ENCODE measurements around the gene COX5A. TPM values are rescaled to one million over a fixed set of nuclear protein-coding genes. Genes with fewer than 3 reads are reported as not detected.

The COX5A gene
- total and polyA plus RNA-seq, 2 of the 13 experiments (the other 11 are each of a cell fraction or from before 2014, with no cell fraction given), result 158 to 218 TPM

DNA sequence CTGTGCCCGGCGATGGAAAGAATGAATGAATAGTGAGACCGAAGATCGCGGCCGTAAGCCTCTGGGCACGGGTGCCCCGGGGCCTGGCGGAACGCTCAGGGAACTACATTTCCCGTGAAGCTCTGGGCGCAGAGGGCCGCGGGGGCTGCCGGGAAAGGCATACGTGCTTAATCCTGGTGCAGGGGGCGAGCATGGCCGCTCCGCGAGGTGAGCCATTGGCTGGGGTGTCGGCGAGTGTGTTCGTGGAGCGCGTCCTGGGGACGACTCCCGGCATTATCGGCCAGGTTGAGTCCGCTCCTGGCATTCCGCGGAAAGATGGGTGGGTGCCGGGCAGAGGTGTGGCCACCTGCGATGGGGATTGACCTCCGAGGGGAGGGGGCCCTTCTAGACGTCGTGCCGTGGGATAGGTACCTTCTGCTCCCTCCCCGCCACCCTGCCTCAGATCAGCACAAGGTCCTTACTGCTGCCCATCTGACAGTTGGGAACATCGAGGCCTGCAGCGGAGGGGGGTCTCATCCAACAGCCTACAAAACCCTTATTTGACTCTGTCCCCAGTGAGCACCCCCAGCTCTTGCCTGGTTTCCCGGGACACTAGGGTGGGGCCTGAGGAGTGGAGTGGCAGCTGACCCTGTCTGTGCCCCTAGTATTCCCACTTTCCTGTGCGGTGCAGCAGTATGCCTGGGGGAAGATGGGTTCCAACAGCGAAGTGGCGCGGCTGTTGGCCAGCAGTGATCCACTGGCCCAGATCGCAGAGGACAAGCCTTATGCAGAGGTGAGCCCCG lies 47.8 kb downstream of the COX5A start, which contains the start of gene MPI (continued):
- 0 out of 2 replicates have a peak, but pooled peaks have one; percentile 95 for TF ChIP-seq ZNF597 (CRISPR knock-in tag; IDR thresholded peaks at IDR 0.05)
- TF ChIP-seq RXRA (CRISPR knock-in tag; IDR thresholded peaks at IDR 0.05), result peak; percentile 56
- 0 out of 2 replicates have a peak, but pooled peaks have one; percentile 9 for TF ChIP-seq ZBTB33 (CRISPR knock-in tag; IDR thresholded peaks at IDR 0.05)
- peak; percentile 94 for TF ChIP-seq ZNF670 (CRISPR knock-in tag; IDR thresholded peaks at IDR 0.05; ENCODE audit: borderline replicate concordance)
- TF ChIP-seq, protein P1, sequence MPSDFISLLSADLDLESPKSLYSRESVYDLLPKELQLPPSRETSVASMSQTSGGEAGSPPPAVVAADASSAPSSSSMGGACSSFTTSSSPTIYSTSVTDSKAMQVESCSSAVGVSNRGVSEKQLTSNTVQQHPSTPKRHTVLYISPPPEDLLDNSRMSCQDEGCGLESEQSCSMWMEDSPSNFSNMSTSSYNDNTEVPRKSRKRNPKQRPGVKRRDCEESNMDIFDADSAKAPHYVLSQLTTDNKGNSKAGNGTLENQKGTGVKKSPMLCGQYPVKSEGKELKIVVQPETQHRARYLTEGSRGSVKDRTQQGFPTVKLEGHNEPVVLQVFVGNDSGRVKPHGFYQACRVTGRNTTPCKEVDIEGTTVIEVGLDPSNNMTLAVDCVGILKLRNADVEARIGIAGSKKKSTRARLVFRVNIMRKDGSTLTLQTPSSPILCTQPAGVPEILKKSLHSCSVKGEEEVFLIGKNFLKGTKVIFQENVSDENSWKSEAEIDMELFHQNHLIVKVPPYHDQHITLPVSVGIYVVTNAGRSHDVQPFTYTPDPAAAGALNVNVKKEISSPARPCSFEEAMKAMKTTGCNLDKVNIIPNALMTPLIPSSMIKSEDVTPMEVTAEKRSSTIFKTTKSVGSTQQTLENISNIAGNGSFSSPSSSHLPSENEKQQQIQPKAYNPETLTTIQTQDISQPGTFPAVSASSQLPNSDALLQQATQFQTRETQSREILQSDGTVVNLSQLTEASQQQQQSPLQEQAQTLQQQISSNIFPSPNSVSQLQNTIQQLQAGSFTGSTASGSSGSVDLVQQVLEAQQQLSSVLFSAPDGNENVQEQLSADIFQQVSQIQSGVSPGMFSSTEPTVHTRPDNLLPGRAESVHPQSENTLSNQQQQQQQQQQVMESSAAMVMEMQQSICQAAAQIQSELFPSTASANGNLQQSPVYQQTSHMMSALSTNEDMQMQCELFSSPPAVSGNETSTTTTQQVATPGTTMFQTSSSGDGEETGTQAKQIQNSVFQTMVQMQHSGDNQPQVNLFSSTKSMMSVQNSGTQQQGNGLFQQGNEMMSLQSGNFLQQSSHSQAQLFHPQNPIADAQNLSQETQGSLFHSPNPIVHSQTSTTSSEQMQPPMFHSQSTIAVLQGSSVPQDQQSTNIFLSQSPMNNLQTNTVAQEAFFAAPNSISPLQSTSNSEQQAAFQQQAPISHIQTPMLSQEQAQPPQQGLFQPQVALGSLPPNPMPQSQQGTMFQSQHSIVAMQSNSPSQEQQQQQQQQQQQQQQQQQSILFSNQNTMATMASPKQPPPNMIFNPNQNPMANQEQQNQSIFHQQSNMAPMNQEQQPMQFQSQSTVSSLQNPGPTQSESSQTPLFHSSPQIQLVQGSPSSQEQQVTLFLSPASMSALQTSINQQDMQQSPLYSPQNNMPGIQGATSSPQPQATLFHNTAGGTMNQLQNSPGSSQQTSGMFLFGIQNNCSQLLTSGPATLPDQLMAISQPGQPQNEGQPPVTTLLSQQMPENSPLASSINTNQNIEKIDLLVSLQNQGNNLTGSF (CRISPR knock-in tag; IDR thresholded peaks at IDR 0.05), result peak; percentile 28; the same call in 1 of the 2 replicates
- TF ChIP-seq ZSCAN31 (CRISPR knock-in tag; IDR thresholded peaks at IDR 0.05; ENCODE audit: low read depth), result 0 out of 2 replicates have a peak, but pooled peaks have one; percentile 72
- TF ChIP-seq TFDP2 (CRISPR knock-in tag; IDR thresholded peaks at IDR 0.05), result no peak; the same call in 1 of the 2 replicates
- TF ChIP-seq, protein P2, sequence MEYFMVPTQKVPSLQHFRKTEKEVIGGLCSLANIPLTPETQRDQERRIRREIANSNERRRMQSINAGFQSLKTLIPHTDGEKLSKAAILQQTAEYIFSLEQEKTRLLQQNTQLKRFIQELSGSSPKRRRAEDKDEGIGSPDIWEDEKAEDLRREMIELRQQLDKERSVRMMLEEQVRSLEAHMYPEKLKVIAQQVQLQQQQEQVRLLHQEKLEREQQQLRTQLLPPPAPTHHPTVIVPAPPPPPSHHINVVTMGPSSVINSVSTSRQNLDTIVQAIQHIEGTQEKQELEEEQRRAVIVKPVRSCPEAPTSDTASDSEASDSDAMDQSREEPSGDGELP (IDR thresholded peaks at IDR 0.05; ENCODE audit: borderline replicate concordance, low read depth), result peak; percentile 39; the same call in 1 of the 2 replicates
- peak; percentile 98 for TF ChIP-seq PITX1 (CRISPR knock-in tag; IDR thresholded peaks at IDR 0.05)
- 0 out of 2 replicates have a peak, but pooled peaks have one; percentile 44 for TF ChIP-seq HNRNPL (IDR thresholded peaks at IDR 0.05; ENCODE audit: low read depth, low read length)
- TF ChIP-seq CERS6 (CRISPR knock-in tag; IDR thresholded peaks at IDR 0.05), result no peak; the same call in 1 of the 2 replicates
- TF ChIP-seq SP4 (CRISPR knock-in tag; IDR thresholded peaks at IDR 0.05), result 0 out of 2 replicates have a peak, but pooled peaks have one; percentile 41

Data from HepG2 (cell line).